K562 (cell line): ENCODE measurements around the gene ZNF384. TPM values are rescaled to one million over a fixed set of nuclear protein-coding genes. Genes with fewer than 3 reads are reported as not detected.

ENCODE experiments used
- BCL6 ChIP-seq: fragments of 250-450 bp; sonication (Bioruptor Pico); IDR thresholded peaks from 2 replicates; pipeline ENCODE4 v1.4.0; 2020
- ELF1 ChIP-seq: fragments of 200-800 bp; sonication (Bioruptor generic); IDR thresholded peaks from 2 replicates; pipeline ENCODE4 v1.6.1; 2016; ENCODE audit warnings: missing genetic modification characterization, missing compliant biosample characterization
- FOXK2 ChIP-seq, 2 experiments: fragments of 450-650 bp; IDR thresholded peaks in 1 of 2; conservative IDR thresholded peaks in 1 of 2; 2 replicates each; pipeline ENCODE4 v1.6.1; 2016; ENCODE audit warnings: low read depth in 2 of 2, mild to moderate bottlenecking in 1 of 2
- HBP1 ChIP-seq: fragments of 450-650 bp; formaldehyde crosslinking; IDR thresholded peaks from 2 replicates; pipeline ENCODE4 v1.4.0; 2022; ENCODE audit warnings: missing genetic modification characterization
- HMGXB4 ChIP-seq: sonication (generic); formaldehyde crosslinking; IDR thresholded peaks from 2 replicates; pipeline ENCODE4 v1.8.1; 2023; ENCODE audit warnings: mild to moderate bottlenecking, missing genetic modification reagents
- HOXB6 ChIP-seq: fragments of 250-450 bp; sonication (Bioruptor Pico); IDR thresholded peaks from 2 replicates; pipeline ENCODE4 v1.5.1; 2022; ENCODE audit warnings: mild to moderate bottlenecking, borderline replicate concordance
- MEF2A ChIP-seq: IDR thresholded peaks from 2 replicates; pipeline ENCODE4 v1.6.1; 2011; ENCODE audit warnings: low read depth, mild to moderate bottlenecking, low read length, moderate library complexity; ENCODE audit not compliant: control insufficient read depth
- NR1H2 ChIP-seq: sonication (generic); formaldehyde crosslinking; IDR thresholded peaks from 2 replicates; pipeline ENCODE4 v1.4.0; 2020; ENCODE audit warnings: mild to moderate bottlenecking, missing genetic modification reagents
- PPARD ChIP-seq: fragments of 250-450 bp; sonication (Bioruptor Pico); IDR thresholded peaks from 2 replicates; pipeline ENCODE4 v1.8.0; 2022; ENCODE audit warnings: inconsistent platforms, mild to moderate bottlenecking, moderate library complexity
- RFX7 ChIP-seq: fragments of 250-450 bp; sonication (Bioruptor Pico); IDR thresholded peaks from 2 replicates; pipeline ENCODE4 v1.5.1; 2021; ENCODE audit warnings: mild to moderate bottlenecking
- RUNX1 ChIP-seq: sonication (generic); IDR thresholded peaks from 2 replicates; pipeline ENCODE4 v1.6.1; 2016; ENCODE audit warnings: antibody characterized with exemption, low read depth
- TAL1 ChIP-seq: fragments of 450-650 bp; IDR thresholded peaks from 2 replicates; pipeline ENCODE4 v1.6.1; 2016; ENCODE audit warnings: mild to moderate bottlenecking
- ZEB2 ChIP-seq: fragments of 450-650 bp; IDR thresholded peaks from 2 replicates; pipeline ENCODE4 v1.6.1; 2016
- ZFPM2 ChIP-seq: fragments of 250-450 bp; sonication (Bioruptor Pico); IDR thresholded peaks from 2 replicates; pipeline ENCODE4 v1.5.1; 2022; ENCODE audit warnings: mild to moderate bottlenecking
- ZNF212 ChIP-seq: fragments of 450-650 bp; formaldehyde crosslinking; IDR thresholded peaks from 2 replicates; pipeline ENCODE4 v1.4.0; 2020; ENCODE audit warnings: mild to moderate bottlenecking
- ZNF239 ChIP-seq: fragments of 250-450 bp; sonication (Bioruptor Pico); IDR thresholded peaks from 2 replicates; pipeline ENCODE4 v1.4.0; 2020; ENCODE audit warnings: mild to moderate bottlenecking
- ZNF609 ChIP-seq: sonication (generic); formaldehyde crosslinking; IDR thresholded peaks from 2 replicates; pipeline ENCODE4 v1.8.1; 2023; ENCODE audit warnings: missing genetic modification reagents, mild to moderate bottlenecking, borderline replicate concordance
- ZNF707 ChIP-seq: fragments of 250-450 bp; sonication (Bioruptor Pico); conservative IDR thresholded peaks from 2 replicates; pipeline ENCODE4 v1.8.0; 2022; ENCODE audit warnings: inconsistent platforms, mild to moderate bottlenecking, moderate library complexity
- ZNF780A ChIP-seq: fragments of 250-450 bp; sonication (Bioruptor Pico); IDR thresholded peaks from 2 replicates; pipeline ENCODE4 v1.5.0; 2021; ENCODE audit warnings: mild to moderate bottlenecking
- polyA plus RNA-seq, 8 experiments: library from polyadenylated mRNA; depleted of rRNA in 4 of 8; stranded (reverse) in 5 of 8; unstranded in 3 of 8; fragments of >200 nt; fragmentation: Nextera tagmentation in 2 of 8; fragmentation: Illumina TruSeq in 1 of 8; extraction: Ambion mirVana in 2 of 8; extraction: Trizol in 1 of 8; gene quantifications; 2 replicates each; pipeline versions ENCODE4 v1.2.1 to v1.2.3, GENCODE V29; 2011 to 2014; ENCODE audit warnings: inconsistent platforms in 1 of 8, missing spikeins in 1 of 8
- total RNA-seq, 7 experiments: library from RNA; depleted of rRNA in 6 of 7; stranded (reverse); fragments of >200 nt in 6 of 7; fragmentation: Illumina TruSeq in 2 of 7; extraction: Trizol in 2 of 7; gene quantifications; 2 replicates each; pipeline versions ENCODE4 v1.2.1 to v1.2.3, GENCODE V29; 2011 to 2021; ENCODE audit warnings: low replicate concordance in 1 of 7

ZNF384 gene
- total and polyA plus RNA-seq, 9 of the 15 experiments (the other 6 are each of a cell fraction or from before 2014, with no cell fraction given) = 0.36 to 64.8 (median 21.3) TPM

GRCh38 chr12:6662906-6663742 lies 26.1 kb downstream of the ZNF384 start, which contains the start of gene ING4 (continued):
- no peak for TF ChIP-seq TAL1
- TF ChIP-seq MEF2A = no peak
- peak; percentile 100 for TF ChIP-seq ELF1 (tag)
- no peak for TF ChIP-seq HBP1
- 0 out of 2 replicates have a peak, but pooled peaks have one; percentile 39 for TF ChIP-seq RFX7
- no peak for TF ChIP-seq BCL6 (CRISPR knock-in tag)
- TF ChIP-seq PPARD (CRISPR knock-in tag) = no peak
- no peak for TF ChIP-seq HMGXB4 (CRISPR knock-in tag)
- peak; percentile 95 to 97 for TF ChIP-seq FOXK2 (conservative IDR thresholded peaks at IDR 0.05 in 1 of 2, IDR thresholded peaks at IDR 0.05 in 1 of 2; ENCODE audit: low read depth in 2 of 2)
- TF ChIP-seq RUNX1 = no peak
- no peak for TF ChIP-seq ZNF707
- no peak for TF ChIP-seq NR1H2
- TF ChIP-seq ZNF239 = no peak
- no peak for TF ChIP-seq HOXB6 (CRISPR knock-in tag)
- no peak for TF ChIP-seq ZNF780A
- no peak for TF ChIP-seq ZFPM2 (CRISPR knock-in tag)
- TF ChIP-seq ZNF609 (CRISPR knock-in tag) = no peak
- no peak for TF ChIP-seq ZEB2
- TF ChIP-seq ZNF212 = no peak
